Lower leg skin (tissue), 3 donors: ENCODE results near the gene SCFD2.

ENCODE experiments used
- POLR2A ChIP-seq, 2 donors: fragments of 450-650 bp; IDR thresholded peaks; one replicate each; pipeline ENCODE4 v1.6.1; 2016 to 2017; ENCODE audit warnings: antibody characterized with exemption in 2 of 2, mild to moderate bottlenecking in 1 of 2, moderate library complexity in 1 of 2
- TF ChIP-seq, protein P1 (sequence below), 3 donors: fragments of 450-650 bp; IDR thresholded peaks; one replicate each; pipeline ENCODE4 v1.5.1; 2016; ENCODE audit warnings: antibody characterized with exemption in 3 of 3, mild to moderate bottlenecking in 3 of 3, moderate library complexity in 2 of 3

DNA sequence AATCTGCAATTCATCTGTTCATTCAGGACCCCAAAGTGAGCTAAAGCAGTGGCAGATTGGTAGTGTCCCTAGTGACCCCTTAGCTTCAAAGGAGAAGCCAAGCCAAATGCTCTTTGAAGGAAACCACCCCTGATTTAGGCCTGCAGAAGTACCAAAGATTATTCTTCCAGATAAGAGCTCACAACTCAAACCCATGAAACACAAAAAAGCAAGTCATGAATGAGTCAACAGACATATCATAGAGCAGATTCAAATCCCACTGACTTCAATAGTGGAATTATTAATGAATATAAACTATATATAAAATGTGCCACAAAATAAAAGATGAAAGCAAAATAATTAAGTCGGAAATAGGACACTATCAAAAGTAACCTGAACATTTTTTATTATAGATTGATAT, 197.6 kb downstream of the SCFD2 start:
- no peak for TF ChIP-seq POLR2A (IDR thresholded peaks at IDR 0.05)
- TF ChIP-seq, protein P1, sequence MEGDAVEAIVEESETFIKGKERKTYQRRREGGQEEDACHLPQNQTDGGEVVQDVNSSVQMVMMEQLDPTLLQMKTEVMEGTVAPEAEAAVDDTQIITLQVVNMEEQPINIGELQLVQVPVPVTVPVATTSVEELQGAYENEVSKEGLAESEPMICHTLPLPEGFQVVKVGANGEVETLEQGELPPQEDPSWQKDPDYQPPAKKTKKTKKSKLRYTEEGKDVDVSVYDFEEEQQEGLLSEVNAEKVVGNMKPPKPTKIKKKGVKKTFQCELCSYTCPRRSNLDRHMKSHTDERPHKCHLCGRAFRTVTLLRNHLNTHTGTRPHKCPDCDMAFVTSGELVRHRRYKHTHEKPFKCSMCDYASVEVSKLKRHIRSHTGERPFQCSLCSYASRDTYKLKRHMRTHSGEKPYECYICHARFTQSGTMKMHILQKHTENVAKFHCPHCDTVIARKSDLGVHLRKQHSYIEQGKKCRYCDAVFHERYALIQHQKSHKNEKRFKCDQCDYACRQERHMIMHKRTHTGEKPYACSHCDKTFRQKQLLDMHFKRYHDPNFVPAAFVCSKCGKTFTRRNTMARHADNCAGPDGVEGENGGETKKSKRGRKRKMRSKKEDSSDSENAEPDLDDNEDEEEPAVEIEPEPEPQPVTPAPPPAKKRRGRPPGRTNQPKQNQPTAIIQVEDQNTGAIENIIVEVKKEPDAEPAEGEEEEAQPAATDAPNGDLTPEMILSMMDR (IDR thresholded peaks at IDR 0.05), result no peak
